ENCODE data around the gene MUC3A. TPM values are rescaled to one million over a fixed set of nuclear protein-coding genes. Genes with fewer than 3 reads are reported as not detected.

MUC3A gene
- polyA plus RNA-seq, 1 of the 3 experiments (the other 2 are of a cell fraction) = 0.03 TPM

- Histone ChIP-seq H3K27ac (ENCODE audit: low read depth in 2 of 2, low read length in 1 of 2) (no peak overlapping the region), H3K9me2 (no peaks in the 10 kb centered on the region), H3K36me3 (replicated peaks in 1 of 2; ENCODE audit: control insufficient read depth in 1 of 2, insufficient read depth in 2 of 2, low read length in 1 of 2) (no peaks in the 10 kb centered on the region), H3K9me3 (peaks cover 3% of the 10 kb centered on the region; the same call in 1 of the 2 replicates), H4K20me1 (ENCODE audit: insufficient read depth) (no peaks in the 10 kb centered on the region), H3K4me2 (no peak overlapping the region), H3F3A (replicated peaks; ENCODE audit: insufficient read depth) (no peaks in the 10 kb centered on the region), H3K9ac (no peak overlapping the region), H3K79me2 (ENCODE audit: insufficient read depth) (no peaks in the 10 kb centered on the region), H3K4me3 (ENCODE audit: low read depth in 2 of 2, low read length in 1 of 2) (no peak overlapping the region), H3K4me1 (ENCODE audit: control insufficient read depth in 1 of 2, insufficient read depth in 2 of 2, low read depth in 1 of 2, low read length in 1 of 2) (no peaks in the 10 kb centered on the region), H3K27me3 (ENCODE audit: insufficient read depth) (peaks cover 31% of the 10 kb centered on the region; the same call in 1 of the 2 replicates), H2AFZ (ENCODE audit: low read depth) (no peak overlapping the region)
- ChIA-PET CTCF (interaction anchor here (1.4 to 1.8 kb wide), 2 partner anchors 35 to 129 kb away, joined by 5 to 6 read pairs; partner anchors contain the start of gene ACHE), POLR2A (interaction anchor here (0.6 kb wide), 1 partner anchor 736 kb away, joined by 4 read pairs; no protein-coding TSS in a partner anchor)
- WGBS (ENCODE audit: low lambda C conversion rate) = 8% methylated on average over 1 of the region's 1 CpG
- no peak for DNase-seq
- no peak for TF ChIP-seq USF1 (IDR thresholded peaks at IDR 0.05; ENCODE audit: borderline replicate concordance, low read depth)
- TF ChIP-seq TAF1 (IDR thresholded peaks at IDR 0.05; ENCODE audit: borderline replicate concordance, low read depth, low read length) = no peak
- TF ChIP-seq REST (IDR thresholded peaks at IDR 0.05; ENCODE audit: low read depth, low read length) = no peak
- no peak for TF ChIP-seq GATA2 (CRISPR knock-in tag; IDR thresholded peaks at IDR 0.05)
- no peak for TF ChIP-seq POLR2AphosphoS5 (IDR thresholded peaks at IDR 0.05; ENCODE audit: low read depth, low read length)
- no peak for TF ChIP-seq SMC3 (IDR thresholded peaks at IDR 0.05; ENCODE audit: low read depth, low read length)
- TF ChIP-seq GABPA (IDR thresholded peaks at IDR 0.05; ENCODE audit: low read depth) = no peak
- no peak for TF ChIP-seq FOSL2 (IDR thresholded peaks at IDR 0.05; ENCODE audit: borderline replicate concordance, low read depth)
- TF ChIP-seq FOXJ3 (CRISPR knock-in tag; IDR thresholded peaks at IDR 0.05) = no peak
- TF ChIP-seq FOXM1 (IDR thresholded peaks at IDR 0.05; ENCODE audit: low read depth) = no peak
- no peak for TF ChIP-seq EZH2phosphoT487 (IDR thresholded peaks at IDR 0.05; ENCODE audit: borderline replicate concordance, low read depth)
Observed at GRCh38 chr7:100929808-100930174, 19.5 kb upstream of the MUC3A start.

- DNase-seq = no peak
- WGBS (ENCODE audit: low lambda C conversion rate) = 0% methylated on average over 2 of the region's 4 CpGs
- H3K27me3 ChIP-seq (ENCODE audit: insufficient read depth) = peaks cover 51% of the 10 kb centered on the region; the same call in 1 of the 2 replicates
- H3K9ac ChIP-seq = no peak overlapping the region
- ChIA-PET POLR2A (no interaction called here), CTCF (interaction anchor here (1.0 kb wide), 1 partner anchor 11 kb away, joined by 3 read pairs; no protein-coding TSS in a partner anchor)
- no peaks in the 10 kb centered on the region for H3K4me1 ChIP-seq (ENCODE audit: control insufficient read depth in 1 of 2, insufficient read depth in 2 of 2, low read depth in 1 of 2, low read length in 1 of 2)
- no peaks in the 10 kb centered on the region for H4K20me1 ChIP-seq (ENCODE audit: insufficient read depth)
- no peaks in the 10 kb centered on the region for H3K36me3 ChIP-seq (replicated peaks in 1 of 2; ENCODE audit: control insufficient read depth in 1 of 2, insufficient read depth in 2 of 2, low read length in 1 of 2)
- H3K9me3 ChIP-seq = peaks cover 3% of the 10 kb centered on the region; the same call in 1 of the 2 replicates
- H3K9me2 ChIP-seq = no peaks in the 10 kb centered on the region
- H3K79me2 ChIP-seq (ENCODE audit: insufficient read depth) = no peaks in the 10 kb centered on the region
- H3K27ac ChIP-seq (ENCODE audit: low read depth in 2 of 2, low read length in 1 of 2) = no peak overlapping the region
- H3K4me3 ChIP-seq (ENCODE audit: low read depth in 2 of 2, low read length in 1 of 2) = no peak overlapping the region
- no peak overlapping the region for H3K4me2 ChIP-seq
- TF ChIP-seq MEF2A (IDR thresholded peaks at IDR 0.05; ENCODE audit: borderline replicate concordance, low read depth) (no peak), NFIC (IDR thresholded peaks at IDR 0.05; ENCODE audit: borderline replicate concordance) (no peak), TAF1 (IDR thresholded peaks at IDR 0.05; ENCODE audit: borderline replicate concordance, low read depth, low read length) (no peak), FOXM1 (IDR thresholded peaks at IDR 0.05; ENCODE audit: low read depth) (no peak), RAD21 (IDR thresholded peaks at IDR 0.05; ENCODE audit: low read length) (no peak), TCF12 (IDR thresholded peaks at IDR 0.05) (no peak), JUND (IDR thresholded peaks at IDR 0.05) (no peak), RCOR1 (IDR thresholded peaks at IDR 0.05; ENCODE audit: low read length) (no peak), USF2 (IDR thresholded peaks at IDR 0.05; ENCODE audit: borderline replicate concordance, low read depth, low read length) (no peak), USF1 (IDR thresholded peaks at IDR 0.05; ENCODE audit: borderline replicate concordance, low read depth) (no peak), ELF1 (IDR thresholded peaks at IDR 0.05) (no peak), NRF1 (IDR thresholded peaks at IDR 0.05; ENCODE audit: low read depth, low read length) (no peak), EP300 (IDR thresholded peaks at IDR 0.05; ENCODE audit: borderline replicate concordance in 1 of 2, low read depth in 1 of 2, low read length in 1 of 2) (no peak), MAX (IDR thresholded peaks at IDR 0.05; ENCODE audit: low read depth) (no peak), GATA2 (CRISPR knock-in tag; IDR thresholded peaks at IDR 0.05) (no peak), FOXJ3 (CRISPR knock-in tag; IDR thresholded peaks at IDR 0.05) (no peak)
- H2AFZ ChIP-seq (ENCODE audit: low read depth) = no peak overlapping the region
- H3F3A ChIP-seq (replicated peaks; ENCODE audit: insufficient read depth) = no peaks in the 10 kb centered on the region
Observed at GRCh38 chr7:100933734-100934133, 15.6 kb upstream of the MUC3A start.
